ENCODE data around the gene ZBTB38.

Gene ZBTB38

GRCh38 chr3:141360888-141361598 is 7.3 kb upstream of the ZBTB38 start:
- TF ChIP-seq, protein P1, sequence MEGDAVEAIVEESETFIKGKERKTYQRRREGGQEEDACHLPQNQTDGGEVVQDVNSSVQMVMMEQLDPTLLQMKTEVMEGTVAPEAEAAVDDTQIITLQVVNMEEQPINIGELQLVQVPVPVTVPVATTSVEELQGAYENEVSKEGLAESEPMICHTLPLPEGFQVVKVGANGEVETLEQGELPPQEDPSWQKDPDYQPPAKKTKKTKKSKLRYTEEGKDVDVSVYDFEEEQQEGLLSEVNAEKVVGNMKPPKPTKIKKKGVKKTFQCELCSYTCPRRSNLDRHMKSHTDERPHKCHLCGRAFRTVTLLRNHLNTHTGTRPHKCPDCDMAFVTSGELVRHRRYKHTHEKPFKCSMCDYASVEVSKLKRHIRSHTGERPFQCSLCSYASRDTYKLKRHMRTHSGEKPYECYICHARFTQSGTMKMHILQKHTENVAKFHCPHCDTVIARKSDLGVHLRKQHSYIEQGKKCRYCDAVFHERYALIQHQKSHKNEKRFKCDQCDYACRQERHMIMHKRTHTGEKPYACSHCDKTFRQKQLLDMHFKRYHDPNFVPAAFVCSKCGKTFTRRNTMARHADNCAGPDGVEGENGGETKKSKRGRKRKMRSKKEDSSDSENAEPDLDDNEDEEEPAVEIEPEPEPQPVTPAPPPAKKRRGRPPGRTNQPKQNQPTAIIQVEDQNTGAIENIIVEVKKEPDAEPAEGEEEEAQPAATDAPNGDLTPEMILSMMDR (IDR thresholded peaks at IDR 0.05): peak; percentile 82
- TF ChIP-seq ZFX (IDR thresholded peaks at IDR 0.05; ENCODE audit: borderline replicate concordance): no peak
- no peak overlapping the region for H3K27ac ChIP-seq

GRCh38 chr3:141362736-141363135 is 5.6 kb upstream of the ZBTB38 start:
- TF ChIP-seq, protein P1 (IDR thresholded peaks at IDR 0.05): no peak
- no peak for TF ChIP-seq ZFX (IDR thresholded peaks at IDR 0.05; ENCODE audit: borderline replicate concordance)
- no peak overlapping the region for H3K27ac ChIP-seq

- H3K27ac ChIP-seq: no peak overlapping the region
- TF ChIP-seq, protein P1 (IDR thresholded peaks at IDR 0.05): no peak
- no peak for TF ChIP-seq ZFX (IDR thresholded peaks at IDR 0.05; ENCODE audit: borderline replicate concordance)
These were observed 3.1 kb upstream of the ZBTB38 start for GRCh38 chr3:141365201-141365600.

GRCh38 chr3:141366285-141367037 is 1.8 kb upstream of the ZBTB38 start:
- TF ChIP-seq, protein P1 (IDR thresholded peaks at IDR 0.05): no peak
- no peak for TF ChIP-seq ZFX (IDR thresholded peaks at IDR 0.05; ENCODE audit: borderline replicate concordance)
- no peak overlapping the region for H3K27ac ChIP-seq

DNA sequence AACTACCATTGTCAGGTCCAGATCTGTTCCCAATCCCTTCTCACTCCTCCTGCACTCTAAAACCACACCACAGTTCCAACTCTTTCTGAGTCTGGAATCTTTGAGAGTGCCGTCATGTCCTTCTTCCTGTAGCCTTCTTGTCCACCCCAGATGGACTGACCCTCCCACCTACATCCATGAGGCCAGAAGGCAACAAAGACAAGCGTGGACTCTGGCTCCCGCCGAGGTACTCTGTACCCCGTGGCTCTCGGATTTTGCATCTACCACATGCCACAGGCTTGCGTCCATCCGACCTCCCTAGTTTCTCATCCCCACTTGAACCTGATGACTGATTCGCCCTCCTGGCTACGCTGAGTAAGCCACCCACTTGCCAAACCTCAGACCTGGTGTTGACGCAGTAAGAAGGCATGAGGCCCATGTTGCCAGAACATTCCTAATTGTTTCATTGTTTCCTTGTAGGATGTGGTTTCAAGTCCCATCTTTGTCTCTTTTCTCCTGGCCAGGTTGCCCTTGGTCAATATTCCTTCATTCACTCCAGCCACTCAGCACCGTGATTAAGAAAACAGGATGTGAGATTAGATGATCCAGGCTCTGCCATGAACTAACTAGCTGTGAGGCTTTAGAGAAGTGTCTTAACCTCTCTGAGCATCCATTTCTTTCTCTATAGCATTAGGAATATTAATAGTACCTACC is 1.1 kb upstream of the ZBTB38 start:
- no peak overlapping the region for H3K27ac ChIP-seq
- no peak for TF ChIP-seq ZFX (IDR thresholded peaks at IDR 0.05; ENCODE audit: borderline replicate concordance)
- TF ChIP-seq, protein P1 (IDR thresholded peaks at IDR 0.05): no peak

DNA sequence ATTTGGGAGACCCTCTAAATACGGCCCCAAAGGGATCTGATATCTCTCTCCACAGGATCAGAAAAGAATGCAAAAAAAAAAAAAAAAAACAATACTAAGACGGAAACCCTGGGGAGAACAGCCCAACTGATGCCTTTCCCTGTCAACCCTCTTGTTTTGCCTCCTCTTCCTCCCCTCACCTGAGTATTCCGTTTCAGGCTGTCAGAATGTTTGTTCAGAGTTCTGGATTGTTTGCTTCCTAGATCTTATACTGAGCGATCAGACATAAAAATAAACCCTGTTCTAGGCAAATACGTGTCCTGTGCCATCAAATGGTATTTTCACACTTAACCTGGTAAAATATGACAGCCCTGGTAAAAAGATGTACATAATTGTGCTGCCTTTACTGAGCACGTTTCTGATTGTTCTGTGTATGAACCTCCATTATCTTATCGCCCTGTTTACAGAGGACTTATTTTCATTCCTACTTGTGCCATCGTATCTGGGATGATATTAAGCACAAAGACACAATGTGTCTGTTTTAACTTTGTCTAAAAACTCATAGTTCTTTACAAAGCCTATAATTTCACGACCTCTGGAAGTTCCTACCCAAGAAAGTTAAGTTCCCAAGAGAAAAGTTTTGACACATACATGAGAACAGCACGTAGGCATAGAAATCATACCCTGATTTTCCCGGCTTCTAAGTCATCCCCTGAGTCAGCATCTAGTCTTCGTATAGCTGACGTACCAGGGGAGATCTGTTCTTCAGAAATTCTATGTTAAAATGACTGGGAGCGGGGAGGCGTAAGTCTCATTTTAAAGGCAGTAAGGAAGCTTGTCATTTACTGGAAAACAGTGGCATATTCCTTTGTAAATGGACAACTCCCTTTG is 856 bp downstream of the ZBTB38 start:
- H3K27ac ChIP-seq: no peak overlapping the region
- TF ChIP-seq, protein P1 (IDR thresholded peaks at IDR 0.05): no peak
- TF ChIP-seq ZFX (IDR thresholded peaks at IDR 0.05; ENCODE audit: borderline replicate concordance): no peak

All from 22Rv1 (cell line).